ENCODE data around the gene CRMP1.

DNA sequence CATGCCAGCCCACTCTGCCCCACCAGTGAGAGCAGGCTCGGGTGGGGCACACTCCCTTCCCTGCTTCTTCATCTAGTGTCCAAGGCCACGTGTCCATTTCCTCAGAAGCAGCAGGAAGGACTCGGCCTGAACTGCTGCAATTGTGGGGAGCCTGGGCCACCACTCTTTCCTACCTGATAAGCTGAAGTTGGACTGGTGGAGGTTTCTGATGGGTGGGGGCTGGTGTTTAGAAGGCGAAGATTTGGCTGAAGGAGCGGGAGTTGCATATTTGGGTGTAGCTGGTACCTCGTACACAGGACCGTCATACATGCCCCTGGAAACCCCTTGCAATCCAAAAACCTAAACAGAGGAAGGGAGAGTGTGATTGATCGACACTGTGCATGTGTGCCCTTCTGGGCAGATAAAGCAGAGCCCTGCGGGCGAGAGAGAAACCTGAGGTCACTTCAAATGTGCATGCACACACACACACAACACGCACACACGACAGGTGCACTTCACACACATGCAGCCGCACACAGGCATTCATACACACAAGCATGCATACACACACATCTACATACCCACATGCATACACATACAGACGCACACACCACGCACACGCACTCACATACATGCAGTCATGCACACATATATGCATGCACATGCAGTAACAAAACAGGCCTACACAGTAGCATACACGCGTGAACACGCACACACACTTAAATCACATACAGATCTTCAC is 67.4 kb downstream of the CRMP1 start:
- TF ChIP-seq, protein P1, sequence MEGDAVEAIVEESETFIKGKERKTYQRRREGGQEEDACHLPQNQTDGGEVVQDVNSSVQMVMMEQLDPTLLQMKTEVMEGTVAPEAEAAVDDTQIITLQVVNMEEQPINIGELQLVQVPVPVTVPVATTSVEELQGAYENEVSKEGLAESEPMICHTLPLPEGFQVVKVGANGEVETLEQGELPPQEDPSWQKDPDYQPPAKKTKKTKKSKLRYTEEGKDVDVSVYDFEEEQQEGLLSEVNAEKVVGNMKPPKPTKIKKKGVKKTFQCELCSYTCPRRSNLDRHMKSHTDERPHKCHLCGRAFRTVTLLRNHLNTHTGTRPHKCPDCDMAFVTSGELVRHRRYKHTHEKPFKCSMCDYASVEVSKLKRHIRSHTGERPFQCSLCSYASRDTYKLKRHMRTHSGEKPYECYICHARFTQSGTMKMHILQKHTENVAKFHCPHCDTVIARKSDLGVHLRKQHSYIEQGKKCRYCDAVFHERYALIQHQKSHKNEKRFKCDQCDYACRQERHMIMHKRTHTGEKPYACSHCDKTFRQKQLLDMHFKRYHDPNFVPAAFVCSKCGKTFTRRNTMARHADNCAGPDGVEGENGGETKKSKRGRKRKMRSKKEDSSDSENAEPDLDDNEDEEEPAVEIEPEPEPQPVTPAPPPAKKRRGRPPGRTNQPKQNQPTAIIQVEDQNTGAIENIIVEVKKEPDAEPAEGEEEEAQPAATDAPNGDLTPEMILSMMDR (IDR thresholded peaks at IDR 0.05 in 4 of 5, conservative IDR thresholded peaks at IDR 0.05 in 1 of 5), result no peak
- TF ChIP-seq POLR2A (IDR thresholded peaks at IDR 0.05), result no peak

All from gastrocnemius medialis (tissue), 4 donors.